NCI-H345 treated with DMSO at 0.1 percent for 48 hours (cell line): ENCODE data around the gene NUDT4B.
"Not testable (repeated sequence)": the region's sequence is repeated elsewhere in the genome, so short reads cannot be mapped to it uniquely, and the experiment has no call there.

Experiments used
- DNase-seq: peaks from one replicate; lab custom pipeline; 2025; ENCODE audit not compliant: unreplicated experiment; lab: John Stamatoyannopoulos, UW

NUDT4B gene

DNA sequence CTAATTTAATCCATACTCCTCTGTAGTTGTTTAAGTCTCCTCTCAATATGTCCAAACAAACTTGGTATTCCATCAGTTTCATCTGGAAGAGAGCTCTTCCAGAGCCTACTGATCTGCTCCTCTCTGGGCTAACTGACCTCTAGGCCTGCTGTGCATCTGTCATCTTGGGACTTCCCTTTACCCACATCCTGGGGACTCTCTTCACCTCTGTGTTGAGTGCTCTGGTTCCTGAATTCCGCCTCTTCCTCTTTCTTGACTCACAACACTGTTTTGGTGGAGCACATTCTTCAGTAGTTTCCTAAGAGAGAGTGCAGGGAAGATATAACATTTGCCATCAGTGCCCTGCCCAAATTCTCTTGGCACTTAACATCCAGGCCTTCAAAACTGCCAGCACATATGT, 13.0 kb upstream of the NUDT4B start:
- DNase-seq = not testable (repeated sequence)

DNA sequence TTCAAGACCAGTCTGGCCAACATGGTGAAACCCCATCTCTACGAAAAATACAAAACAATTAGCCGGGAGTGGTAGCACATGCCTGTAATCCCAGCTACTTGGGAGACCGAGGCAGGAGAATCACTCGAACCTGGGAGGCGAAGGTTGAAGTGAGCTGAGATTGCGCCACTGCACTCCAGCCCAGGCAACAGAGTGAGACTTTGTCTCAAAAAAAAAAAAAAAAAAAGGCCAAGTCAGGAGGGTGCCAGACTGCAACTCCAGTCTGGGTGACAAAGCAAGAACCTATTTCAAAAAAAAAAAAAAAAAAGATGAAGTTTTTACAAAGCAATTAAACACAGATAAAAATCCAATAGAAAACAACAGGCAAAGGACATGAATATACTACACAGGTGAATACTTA, 9.9 kb upstream of the NUDT4B start:
- not testable (repeated sequence) for DNase-seq

DNA sequence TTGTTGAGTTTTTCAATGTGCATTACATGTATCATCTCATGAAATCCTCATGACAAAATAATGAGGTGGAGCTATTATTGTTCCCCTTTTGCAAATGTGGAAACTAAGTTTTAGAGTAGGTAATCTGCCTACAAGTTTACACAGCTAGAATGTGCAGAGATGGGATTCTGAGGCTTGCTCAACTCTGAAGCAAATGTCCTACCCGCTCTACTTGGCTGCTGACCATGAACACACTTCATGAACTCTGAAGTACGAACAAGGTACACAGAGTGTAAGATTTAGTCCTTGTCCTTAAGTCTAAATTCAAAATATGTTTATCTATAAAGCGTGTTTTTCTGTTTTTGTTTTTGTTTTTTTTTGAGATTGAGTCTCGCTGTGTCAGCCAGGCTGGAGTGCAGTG, 5.4 kb upstream of the NUDT4B start:
- DNase-seq = not testable (repeated sequence)

DNA sequence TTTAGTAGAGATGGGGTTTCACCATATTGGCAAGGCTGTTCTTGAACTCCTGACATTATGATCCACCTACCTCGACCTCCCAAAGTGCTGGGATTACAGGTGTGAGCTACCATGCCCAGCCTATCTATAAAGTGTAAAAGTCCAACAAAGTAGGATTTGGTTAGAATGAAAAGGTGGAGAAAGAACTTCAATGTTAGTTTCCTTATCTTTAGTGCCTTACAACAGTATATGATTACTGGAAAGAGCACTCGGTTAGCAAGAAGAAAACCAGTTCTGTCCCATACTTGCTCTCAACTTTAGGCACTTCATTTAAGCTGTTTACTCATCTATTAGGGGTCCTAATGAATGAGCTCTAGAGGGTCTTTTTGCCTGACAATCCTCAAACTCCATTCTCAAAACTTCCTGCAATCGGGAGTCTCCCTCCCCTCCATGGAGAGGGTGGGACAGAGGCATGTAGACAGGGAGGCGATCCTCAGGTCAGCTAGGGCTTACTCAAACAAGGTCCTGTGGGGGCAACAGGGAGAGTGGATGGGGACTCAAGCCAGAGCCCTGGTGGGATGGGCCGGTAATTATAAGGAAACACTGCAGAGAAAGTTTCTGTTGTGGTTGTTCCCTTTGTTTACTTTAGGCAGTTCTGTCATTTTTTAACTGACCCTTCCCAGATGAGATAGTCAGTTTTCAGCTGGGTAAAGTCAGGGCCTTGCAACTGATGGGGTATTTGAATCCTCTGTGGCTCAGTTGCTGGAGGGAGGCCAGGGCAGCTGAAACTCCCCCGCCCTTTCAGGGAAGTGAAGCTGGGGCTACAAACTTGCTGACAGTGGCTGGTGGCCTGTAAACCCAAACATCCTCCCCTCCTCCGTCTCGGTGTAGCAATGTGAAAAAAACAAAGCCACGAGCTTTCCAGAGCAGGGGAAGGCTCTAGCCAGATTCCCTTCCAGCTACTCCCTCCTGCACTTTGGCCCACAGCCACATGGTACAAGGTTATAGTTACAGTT, 4.6 kb upstream of the NUDT4B start:
- DNase-seq = not testable (repeated sequence)

DNA sequence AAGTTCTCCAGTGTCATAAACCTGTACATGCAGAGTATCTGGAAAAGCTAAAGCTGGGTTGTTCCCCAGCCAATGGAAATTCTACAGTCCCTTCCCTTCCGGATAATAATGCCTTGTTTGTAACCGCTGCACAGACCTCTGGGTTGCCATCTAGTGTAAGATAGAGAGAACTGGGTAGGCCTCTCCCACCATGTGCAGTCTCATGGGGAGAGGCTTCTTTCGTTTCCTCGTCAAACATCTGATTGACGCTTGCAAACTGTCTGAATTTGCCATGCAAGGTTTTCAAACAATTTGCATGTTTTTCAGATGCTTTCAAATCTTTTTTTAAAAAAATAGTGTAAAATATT, 734 bp downstream of the NUDT4B start:
- DNase-seq = not testable (repeated sequence)

DNA sequence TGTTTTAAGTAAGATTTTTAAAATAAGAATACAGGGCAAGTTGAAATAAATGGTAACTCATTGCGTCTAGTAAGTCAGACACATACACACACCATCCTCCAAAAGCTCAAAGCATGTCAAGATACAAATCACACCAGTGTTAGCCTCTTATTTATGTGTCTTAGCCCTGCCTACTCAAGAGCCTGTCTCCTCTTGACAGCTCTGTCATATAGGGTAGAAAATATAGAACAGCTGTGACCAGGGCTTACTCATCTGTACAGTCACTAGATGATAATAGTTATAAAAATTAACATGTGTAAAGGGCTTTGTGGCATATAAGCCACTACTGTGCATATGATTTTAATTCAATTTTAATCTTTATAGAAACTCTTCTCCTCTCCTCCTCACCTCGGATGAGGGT, 7.7 kb downstream of the NUDT4B start:
- DNase-seq = not testable (repeated sequence)

DNA sequence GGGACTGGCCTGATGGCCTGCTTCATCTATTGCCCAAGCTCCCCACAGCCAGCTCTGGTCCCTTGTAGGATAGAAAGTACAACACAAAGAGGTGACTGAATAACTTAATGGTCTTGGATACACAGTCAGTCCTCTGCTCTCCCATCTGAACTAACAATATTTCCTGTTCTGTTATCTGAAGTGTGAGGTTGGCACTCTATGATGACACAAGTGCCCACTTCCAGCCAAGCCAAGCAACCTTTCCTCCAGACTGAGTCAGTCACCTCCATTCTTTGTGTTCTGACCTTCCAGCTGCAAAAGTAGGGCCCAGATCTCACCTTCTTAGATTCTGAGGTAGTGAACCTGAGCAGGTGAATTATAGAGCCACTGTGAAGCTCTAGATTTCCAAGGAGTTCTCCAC, 8.9 kb downstream of the NUDT4B start:
- not testable (repeated sequence) for DNase-seq

DNA sequence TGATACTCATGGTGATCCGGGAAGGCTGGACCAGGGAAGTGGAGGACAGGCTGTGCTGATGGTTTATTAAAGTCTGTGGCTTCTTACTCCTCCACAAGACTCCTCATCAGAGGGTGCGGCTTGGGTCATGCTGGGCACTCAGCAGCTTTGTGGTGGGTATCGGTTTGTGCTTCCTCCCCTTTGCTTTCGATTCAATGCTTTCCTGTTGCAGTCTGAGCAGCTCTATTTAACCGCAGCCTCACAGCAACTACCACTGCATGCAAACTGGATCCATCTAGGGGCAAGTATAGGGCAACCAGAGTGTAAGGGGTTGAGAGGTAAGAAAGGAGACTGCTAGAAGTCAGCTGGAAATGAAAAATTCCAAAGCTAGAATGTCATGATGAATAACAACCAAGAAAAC, 9.8 kb downstream of the NUDT4B start:
- DNase-seq = not testable (repeated sequence)

DNA sequence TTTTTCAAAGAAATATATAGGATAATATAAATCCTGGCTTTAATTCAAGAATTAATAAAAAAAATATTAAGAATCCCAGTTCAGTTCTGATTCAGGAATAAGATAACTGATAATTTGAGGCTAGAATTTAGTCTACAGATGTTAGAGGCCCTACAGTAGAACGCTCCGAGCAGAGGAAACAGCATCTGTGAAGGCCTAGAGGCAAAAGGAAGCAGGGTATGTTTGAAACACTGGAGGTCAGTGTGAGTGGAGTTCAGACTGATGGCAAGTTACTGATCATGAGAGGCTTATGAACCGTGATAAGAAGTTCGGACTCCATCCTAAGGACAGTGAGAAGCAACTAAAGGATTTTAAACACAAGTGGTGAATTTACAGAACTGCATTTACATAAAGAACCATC, 10.4 kb downstream of the NUDT4B start:
- DNase-seq = not testable (repeated sequence)

DNA sequence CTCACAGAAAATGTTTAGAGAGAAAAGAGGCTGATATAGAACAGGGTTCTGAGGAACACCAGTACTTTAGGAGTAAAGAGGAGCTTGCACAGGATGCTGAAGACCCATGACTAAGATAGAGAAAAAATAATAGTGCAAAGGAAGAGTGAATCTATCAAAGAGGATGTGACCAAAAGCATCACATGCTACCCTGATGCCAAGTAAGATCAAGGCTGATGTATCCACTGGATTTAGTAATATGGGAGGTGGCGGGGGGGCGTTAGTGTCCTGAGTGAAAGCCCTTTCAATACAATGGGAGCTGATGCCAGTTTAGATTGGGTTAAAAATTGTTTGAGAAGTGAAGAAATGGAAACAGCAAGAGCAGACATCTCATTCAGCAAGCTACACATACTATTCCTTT, 11.2 kb downstream of the NUDT4B start:
- DNase-seq = not testable (repeated sequence)

DNA sequence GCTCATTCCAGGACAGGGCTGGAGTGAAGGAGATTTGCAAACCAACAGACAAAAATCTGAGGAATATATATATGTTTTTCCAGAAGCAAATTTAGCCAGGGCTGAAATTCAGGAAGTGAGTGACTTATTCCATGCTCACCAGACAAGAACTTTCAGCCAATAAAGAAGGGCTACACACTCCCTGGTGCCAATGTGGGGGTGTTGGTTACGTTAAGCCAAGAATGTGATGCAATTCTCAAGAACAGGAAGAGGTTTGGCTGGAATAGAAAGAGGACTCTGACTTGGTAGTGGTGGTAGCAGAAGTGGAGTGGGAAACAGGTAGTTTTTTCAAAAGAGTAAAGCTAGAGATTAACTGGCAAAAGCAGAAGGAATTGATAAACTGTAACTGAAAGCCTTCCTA, 11.6 kb downstream of the NUDT4B start:
- not testable (repeated sequence) for DNase-seq

DNA sequence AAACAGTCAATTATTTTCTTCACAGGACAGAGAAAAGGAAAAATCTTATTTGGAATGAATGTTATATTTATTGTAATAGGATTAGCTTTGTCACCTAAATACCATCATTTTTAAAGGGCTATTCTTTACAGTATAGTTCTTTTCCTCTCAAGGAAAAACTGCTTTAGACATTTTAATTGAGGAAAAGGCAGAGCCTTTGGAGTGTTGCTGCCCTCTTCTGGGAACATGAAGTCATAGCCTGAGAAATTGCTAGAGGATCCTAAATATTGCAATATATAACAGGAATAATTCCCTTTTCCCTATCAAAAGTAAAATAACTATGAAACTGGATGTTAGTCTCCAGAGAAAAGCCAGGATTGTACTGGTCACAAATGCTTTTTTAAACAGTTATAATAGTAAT, 12.8 kb downstream of the NUDT4B start:
- DNase-seq = not testable (repeated sequence)

DNA sequence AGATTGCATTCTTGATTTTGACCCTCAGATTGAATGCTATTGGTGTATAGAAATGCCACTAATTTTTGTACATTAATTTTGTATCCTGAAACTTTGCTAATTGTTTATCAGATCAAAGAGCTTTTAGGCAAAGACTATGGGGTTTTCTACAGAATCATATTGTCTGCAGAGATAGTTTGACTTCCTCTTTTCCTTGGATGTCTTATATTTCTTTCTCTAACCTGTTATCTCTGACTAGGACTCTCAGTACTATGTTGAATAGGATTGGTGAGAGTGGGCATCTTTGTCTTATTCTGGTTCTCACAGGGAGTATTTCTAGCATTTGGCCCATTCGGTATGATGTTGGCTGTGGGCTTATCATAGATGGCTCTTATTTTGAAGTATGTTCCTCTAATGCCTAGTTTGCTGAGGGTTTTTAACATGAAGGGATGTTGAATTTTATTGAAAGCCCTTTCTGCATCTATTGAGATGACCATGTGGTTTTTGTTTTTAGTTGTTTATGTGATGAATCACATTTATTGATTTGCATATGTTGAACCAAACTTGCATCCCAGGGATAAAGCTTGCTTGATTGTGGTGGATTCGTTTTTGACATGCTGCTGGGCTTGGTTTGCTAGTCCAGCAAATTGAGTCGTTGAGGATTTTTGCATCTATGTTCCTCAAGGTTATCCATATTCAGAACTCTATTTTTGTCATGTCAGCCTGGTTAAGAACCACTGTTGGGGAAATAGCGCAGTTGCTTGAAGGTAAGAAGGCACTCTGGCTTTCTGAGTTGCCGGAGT, 16.9 kb downstream of the NUDT4B start:
- not testable (repeated sequence) for DNase-seq

DNA sequence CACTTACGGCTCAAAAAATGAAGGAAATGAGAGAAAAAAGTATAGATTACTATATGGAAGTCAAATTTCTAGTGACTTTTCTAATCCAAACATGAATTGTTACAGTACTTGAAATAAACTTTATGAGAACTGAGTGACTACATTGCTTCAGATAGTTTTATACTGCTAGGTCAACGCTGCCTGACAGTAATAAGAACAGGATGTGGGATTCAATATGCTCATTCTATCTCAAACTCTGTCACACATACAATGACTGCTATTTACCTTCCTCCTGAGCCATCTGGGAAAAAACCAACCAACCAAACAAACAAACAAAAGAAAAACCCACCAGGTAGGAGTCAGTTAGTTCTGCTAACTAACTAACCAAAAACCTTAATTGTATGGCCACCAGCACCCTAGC, 20.0 kb downstream of the NUDT4B start:
- not testable (repeated sequence) for DNase-seq

DNA sequence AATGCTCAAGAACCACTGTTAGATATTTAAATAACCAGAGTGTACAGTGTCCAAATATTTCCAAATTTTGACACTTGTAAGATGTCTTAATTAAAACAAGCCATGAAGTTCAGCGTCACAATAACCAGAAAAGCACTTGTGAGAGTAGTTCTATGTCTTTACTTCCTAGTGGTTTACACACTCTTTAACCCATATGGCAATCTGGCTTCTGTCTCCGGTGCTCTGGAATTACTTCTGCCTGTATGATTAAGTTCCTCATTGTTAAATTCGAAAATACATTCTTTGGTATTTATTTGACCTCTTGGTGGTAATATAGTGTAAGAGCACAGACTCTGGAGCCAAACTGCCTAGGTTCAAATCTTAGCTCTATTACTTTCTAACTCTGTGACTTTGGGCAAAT, 20.9 kb downstream of the NUDT4B start:
- DNase-seq = not testable (repeated sequence)

DNA sequence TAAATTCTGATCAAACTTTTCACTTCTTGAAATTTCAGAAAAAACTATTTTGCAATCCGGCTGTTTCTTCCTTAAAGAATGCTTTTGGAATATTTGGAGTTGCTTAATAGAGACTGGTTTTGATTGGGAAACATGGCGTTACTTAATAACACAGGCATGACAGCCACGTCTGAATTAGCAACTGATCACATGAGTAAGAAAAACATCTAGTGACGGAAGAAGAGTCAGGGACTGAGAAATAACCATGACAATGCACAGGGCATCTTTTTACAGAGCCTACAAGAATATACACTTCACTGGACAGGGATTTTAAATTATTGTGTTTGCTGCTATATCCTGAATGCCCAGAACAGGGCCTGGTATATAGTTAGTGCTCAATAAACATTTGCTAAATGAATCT, 25.1 kb downstream of the NUDT4B start:
- not testable (repeated sequence) for DNase-seq

DNA sequence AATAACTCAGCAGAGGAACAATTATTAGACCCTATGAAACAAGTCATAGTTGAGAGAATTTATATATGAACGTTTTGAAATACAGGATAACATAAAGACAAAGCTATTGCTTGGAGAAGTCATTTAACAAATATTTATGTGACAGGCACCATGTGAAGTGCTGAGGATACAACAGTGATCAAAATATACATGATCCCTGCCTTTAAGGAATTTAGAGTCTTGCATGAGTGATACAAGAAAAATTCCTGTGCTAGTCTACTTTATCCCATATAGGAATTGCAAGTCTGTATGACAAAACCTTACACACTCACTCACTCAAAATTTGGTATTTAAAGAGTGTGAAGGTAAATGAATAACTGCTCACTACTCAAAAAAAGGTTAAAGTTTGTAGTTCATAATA, 25.5 kb downstream of the NUDT4B start:
- not testable (repeated sequence) for DNase-seq

DNA sequence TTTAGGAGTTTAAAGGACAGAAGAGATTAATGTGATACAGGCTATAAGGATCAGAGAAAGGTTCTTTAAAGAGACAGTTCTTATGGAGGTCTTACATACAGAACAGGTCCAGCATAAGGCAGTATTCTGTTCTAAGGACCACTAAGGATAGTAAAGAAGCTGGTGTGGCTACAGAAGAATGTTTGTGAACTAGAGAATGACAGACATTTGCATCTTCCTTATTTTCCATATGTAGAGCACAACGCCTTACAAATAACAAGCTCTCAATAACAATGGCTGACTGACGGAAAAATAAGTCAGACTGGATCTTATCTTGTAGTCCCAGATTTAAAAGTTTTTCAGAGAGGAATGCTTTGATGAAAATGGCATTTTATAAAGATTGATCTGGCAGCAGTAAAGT, 26.7 kb downstream of the NUDT4B start:
- DNase-seq = not testable (repeated sequence)

DNA sequence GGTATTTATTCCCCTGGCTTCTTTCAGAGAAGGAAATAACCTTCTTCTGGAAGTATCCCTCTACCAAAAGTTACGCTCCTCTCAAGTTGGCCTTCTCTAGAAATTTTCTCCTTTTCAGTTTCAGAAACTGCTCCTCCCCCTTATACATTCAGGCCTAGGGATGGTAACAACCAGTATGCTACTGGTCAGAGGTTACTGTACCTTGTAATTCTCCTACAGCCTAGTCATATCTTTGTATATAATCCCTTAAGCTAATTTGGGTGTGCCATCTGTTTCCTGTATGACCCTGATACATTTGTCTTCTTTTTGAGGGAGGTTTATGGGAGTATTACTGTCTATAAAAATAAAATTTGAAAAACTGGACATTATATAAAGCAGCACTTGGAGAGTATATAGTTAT, 29.1 kb downstream of the NUDT4B start:
- DNase-seq = not testable (repeated sequence)

DNA sequence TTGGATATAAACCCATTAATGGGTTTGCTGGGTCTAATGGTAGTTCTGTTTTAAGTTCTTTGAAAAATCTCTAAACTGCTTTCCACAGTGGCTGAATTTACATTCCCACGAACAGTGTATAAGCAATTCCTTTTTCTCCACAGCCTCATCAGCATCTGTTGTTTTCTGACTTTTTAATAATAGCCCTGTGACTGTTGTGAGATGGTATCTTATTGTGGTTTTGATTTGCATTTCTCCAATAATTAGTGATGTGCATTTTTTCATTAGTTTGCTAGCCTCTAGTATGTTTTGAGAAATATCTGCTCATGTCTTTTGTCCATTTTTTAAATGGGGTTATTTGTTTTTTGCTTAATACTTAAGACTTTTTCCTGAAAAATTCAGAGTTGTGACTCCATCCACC, 31.8 kb downstream of the NUDT4B start:
- not testable (repeated sequence) for DNase-seq

DNA sequence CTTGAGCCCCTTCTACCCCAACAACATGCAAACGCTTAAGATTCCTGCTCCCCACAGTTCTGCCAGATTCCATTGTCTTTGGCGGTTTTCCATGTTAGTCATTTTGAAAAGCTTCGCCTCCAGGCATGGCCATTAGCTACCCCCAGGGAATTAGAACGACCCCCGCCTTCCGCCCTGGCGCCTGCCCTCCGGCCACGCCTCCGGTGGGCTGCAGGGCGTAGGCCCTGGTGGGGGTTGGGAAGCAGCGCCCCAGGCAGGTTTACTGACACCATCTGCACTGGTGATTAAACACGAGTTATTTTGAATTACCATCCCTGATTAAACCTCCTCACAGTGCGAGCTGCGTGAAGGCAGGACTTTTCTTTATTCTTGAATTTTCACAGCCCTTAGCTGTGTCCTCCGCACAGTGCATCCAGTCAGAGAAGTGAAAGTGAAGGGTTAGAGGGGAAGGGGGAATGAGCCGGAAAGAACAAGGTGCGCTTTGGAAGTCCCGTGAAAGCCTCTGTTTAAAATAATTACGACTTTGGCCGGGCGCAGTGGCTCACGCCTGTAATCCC, 43.0 kb downstream of the NUDT4B start:
- DNase-seq = not testable (repeated sequence)
